ENCODE measurements around the gene RFT1.

DNA sequence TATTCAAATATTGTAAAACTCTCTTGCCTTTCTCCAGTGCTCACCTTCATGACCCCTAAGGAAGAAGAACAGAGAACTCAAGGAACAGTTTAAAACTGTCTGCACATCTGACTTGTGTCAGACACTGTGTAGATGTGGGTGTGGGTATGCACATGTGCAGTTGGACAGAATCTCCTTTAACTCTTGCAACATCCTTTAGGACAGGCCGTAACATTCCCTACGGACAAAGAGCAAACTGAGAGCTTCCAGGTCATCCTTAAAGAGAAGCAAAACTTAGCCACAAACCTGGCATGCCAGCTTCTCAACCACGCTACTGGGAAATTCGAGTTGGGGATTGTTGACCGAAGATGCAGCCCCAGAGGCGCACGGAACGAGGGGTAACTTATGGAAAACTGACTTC is 80.2 kb downstream of the RFT1 start:
- TF ChIP-seq EZH2phosphoT487 (IDR thresholded peaks at IDR 0.05; ENCODE audit: low read length): no peak
- TF ChIP-seq, protein P1, sequence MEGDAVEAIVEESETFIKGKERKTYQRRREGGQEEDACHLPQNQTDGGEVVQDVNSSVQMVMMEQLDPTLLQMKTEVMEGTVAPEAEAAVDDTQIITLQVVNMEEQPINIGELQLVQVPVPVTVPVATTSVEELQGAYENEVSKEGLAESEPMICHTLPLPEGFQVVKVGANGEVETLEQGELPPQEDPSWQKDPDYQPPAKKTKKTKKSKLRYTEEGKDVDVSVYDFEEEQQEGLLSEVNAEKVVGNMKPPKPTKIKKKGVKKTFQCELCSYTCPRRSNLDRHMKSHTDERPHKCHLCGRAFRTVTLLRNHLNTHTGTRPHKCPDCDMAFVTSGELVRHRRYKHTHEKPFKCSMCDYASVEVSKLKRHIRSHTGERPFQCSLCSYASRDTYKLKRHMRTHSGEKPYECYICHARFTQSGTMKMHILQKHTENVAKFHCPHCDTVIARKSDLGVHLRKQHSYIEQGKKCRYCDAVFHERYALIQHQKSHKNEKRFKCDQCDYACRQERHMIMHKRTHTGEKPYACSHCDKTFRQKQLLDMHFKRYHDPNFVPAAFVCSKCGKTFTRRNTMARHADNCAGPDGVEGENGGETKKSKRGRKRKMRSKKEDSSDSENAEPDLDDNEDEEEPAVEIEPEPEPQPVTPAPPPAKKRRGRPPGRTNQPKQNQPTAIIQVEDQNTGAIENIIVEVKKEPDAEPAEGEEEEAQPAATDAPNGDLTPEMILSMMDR (IDR thresholded peaks at IDR 0.05; ENCODE audit: low read length): no peak
- TF ChIP-seq EZH2 (optimal IDR thresholded peaks at IDR 0.05; ENCODE audit: low read depth, low read length): no peak
